Measurements from ENCODE around the gene SLC9A8. TPM values are rescaled to one million over a fixed set of nuclear protein-coding genes. Genes with fewer than 3 reads are reported as not detected.

Gene SLC9A8
- total and polyA plus RNA-seq, 4 experiments from 2014 or later = 3.4 to 25.6 (median 16.9) TPM

GRCh38 chr20:49910340-49910706 is 97.7 kb downstream of the SLC9A8 start:
- POLR2A ChIA-PET (ENCODE audit: partially characterized antibody) = interaction anchor here (0.5 kb wide), 1 partner anchor 802 kb away, joined by 3 read pairs; no protein-coding TSS in a partner anchor
- DNase-seq = no peak
- H3K4me1 Mint-ChIP-seq = peaks cover 12 to 36% (median 23%) of the 10 kb centered on the region in 4 donors
- H3K27ac ChIP-seq (ENCODE audit: low read depth, low read length) = no peak overlapping the region
- H3K9me3 Mint-ChIP-seq = no peaks in the 10 kb centered on the region
- no peaks in the 10 kb centered on the region for H3K9me3 ChIP-seq (ENCODE audit: control insufficient read depth in 1 of 2, low read length in 2 of 2)
- no peaks in the 10 kb centered on the region for H3K27me3 Mint-ChIP-seq
- peaks cover 33% of the 10 kb centered on the region for H3K36me3 ChIP-seq (ENCODE audit: insufficient read depth, low read length)
- peaks cover 17 to 41% of the 10 kb centered on the region in 2 donors for H3K36me3 Mint-ChIP-seq
- CTCF ChIA-PET (ENCODE audit: partially characterized antibody) = no interaction called here
- peak overlapping the region in 3 of 7 donors; percentile 19 to 58 (median 48) for H3K27ac Mint-ChIP-seq
- H3K4me3 Mint-ChIP-seq = no peak overlapping the region
- no peaks in the 10 kb centered on the region for H3K27me3 ChIP-seq (ENCODE audit: insufficient read depth, low read length)
- no peak overlapping the region for H3K4me3 ChIP-seq (ENCODE audit: low read length in 2 of 2)
- intact Hi-C loops (cut with micrococcal nuclease) = loop anchor here (10.0 kb wide), 1 partner anchor 196 kb away; the partner anchor contains the start of gene B4GALT5
- H3K4me1 ChIP-seq (ENCODE audit: insufficient read depth, low read length) = peaks cover 14% of the 10 kb centered on the region

GRCh38 chr20:49913399-49914047 is 100.9 kb downstream of the SLC9A8 start:
- Mint-ChIP-seq H3K27me3 (no peaks in the 10 kb centered on the region), H3K4me1 (peaks cover 20 to 47% (median 34%) of the 10 kb centered on the region in 4 donors), H3K4me3 (peak overlapping the region; percentile 42 to 99 (median 98)), H3K36me3 (peaks cover 4 to 26% of the 10 kb centered on the region in 2 donors), H3K27ac (peak overlapping the region; percentile 95 to 100 (median 100)), H3K9me3 (peaks cover 0 to 3% (median 0%) of the 10 kb centered on the region in 8 donors)
- peaks cover 13% of the 10 kb centered on the region for H3K36me3 ChIP-seq (ENCODE audit: insufficient read depth, low read length)
- no peaks in the 10 kb centered on the region for H3K9me3 ChIP-seq (ENCODE audit: control insufficient read depth in 1 of 2, low read length in 2 of 2)
- ChIA-PET CTCF (ENCODE audit: partially characterized antibody) (interaction anchor here (0.9 to 3.1 kb wide), 7 partner anchors 10 to 68 kb away, joined by 3 to 17 read pairs (median 4); partner anchors contain the start of gene RNF114), POLR2A (ENCODE audit: partially characterized antibody) (interaction anchor here (0.9 to 5.2 kb wide), 2 partner anchors 23 to 732 kb away, joined by 3 to 48 read pairs; partner anchors contain the start of gene RNF114)
- intact Hi-C loops (cut with micrococcal nuclease) = loop anchor here (10.0 kb wide), 1 partner anchor 199 kb away; the partner anchor contains the start of gene B4GALT5
- H3K4me1 ChIP-seq (ENCODE audit: insufficient read depth, low read length) = peaks cover 24% of the 10 kb centered on the region
- DNase-seq = no peak
- H3K27me3 ChIP-seq (ENCODE audit: insufficient read depth, low read length) = no peaks in the 10 kb centered on the region
- H3K27ac ChIP-seq (ENCODE audit: low read depth, low read length) = no peak overlapping the region
- H3K4me3 ChIP-seq (ENCODE audit: low read length in 2 of 2) = no peak overlapping the region

GRCh38 chr20:49914310-49915117 is 101.9 kb downstream of the SLC9A8 start:
- peak overlapping the region; percentile 85 to 99 for H3K4me3 ChIP-seq (ENCODE audit: low read length in 2 of 2)
- intact Hi-C loops (cut with micrococcal nuclease) = loop anchor here (1.0 to 10.0 kb wide), 6 partner anchors 14 to 636 kb away; partner anchors contain the start of genes B4GALT5, RNF114, SLC9A8 and ZNFX1
- ChIA-PET CTCF (ENCODE audit: partially characterized antibody) (interaction anchor here (0.6 to 3.1 kb wide), 6 partner anchors 10 to 69 kb away, joined by 3 to 17 read pairs (median 4); partner anchors contain the start of gene RNF114), POLR2A (ENCODE audit: partially characterized antibody) (interaction anchor here (0.9 to 5.2 kb wide), 2 partner anchors 22 to 733 kb away, joined by 3 to 48 read pairs; partner anchors contain the start of gene RNF114)
- H3K9me3 ChIP-seq (ENCODE audit: control insufficient read depth in 1 of 2, low read length in 2 of 2) = no peaks in the 10 kb centered on the region
- H3K27me3 Mint-ChIP-seq = peaks cover 0 to 2% of the 10 kb centered on the region in 2 donors
- peak overlapping the region; percentile 82 to 99 (median 99) for H3K4me3 Mint-ChIP-seq
- H3K27me3 ChIP-seq (ENCODE audit: insufficient read depth, low read length) = no peaks in the 10 kb centered on the region
- peaks cover 24% of the 10 kb centered on the region for H3K4me1 ChIP-seq (ENCODE audit: insufficient read depth, low read length)
- peaks cover 0 to 3% (median 0%) of the 10 kb centered on the region in 8 donors for H3K9me3 Mint-ChIP-seq
- H3K36me3 Mint-ChIP-seq = peaks cover 3 to 24% of the 10 kb centered on the region in 2 donors
- H3K36me3 ChIP-seq (ENCODE audit: insufficient read depth, low read length) = peaks cover 11% of the 10 kb centered on the region
- peaks cover 20 to 47% (median 33%) of the 10 kb centered on the region in 4 donors for H3K4me1 Mint-ChIP-seq
- H3K27ac Mint-ChIP-seq = peak overlapping the region; percentile 95 to 100 (median 100)
- H3K27ac ChIP-seq (ENCODE audit: low read depth, low read length) = peak overlapping the region; percentile 97
- peak in 4 of 5 donors; percentile 8 to 65 (median 22) for DNase-seq

GRCh38 chr20:49915118-49915379 is 102.4 kb downstream of the SLC9A8 start:
- H3K27me3 ChIP-seq (ENCODE audit: insufficient read depth, low read length) = no peaks in the 10 kb centered on the region
- Mint-ChIP-seq H3K4me3 (peak overlapping the region; percentile 82 to 99 (median 99)), H3K36me3 (peaks cover 0 to 21% of the 10 kb centered on the region in 2 donors), H3K27ac (peak overlapping the region; percentile 95 to 100 (median 100)), H3K27me3 (peaks cover 0 to 2% of the 10 kb centered on the region in 2 donors), H3K9me3 (peaks cover 0 to 3% (median 0%) of the 10 kb centered on the region in 8 donors), H3K4me1 (peaks cover 20 to 47% (median 33%) of the 10 kb centered on the region in 4 donors)
- peak overlapping the region; percentile 85 to 99 for H3K4me3 ChIP-seq (ENCODE audit: low read length in 2 of 2)
- peaks cover 6% of the 10 kb centered on the region for H3K36me3 ChIP-seq (ENCODE audit: insufficient read depth, low read length)
- no peak for DNase-seq
- ChIA-PET POLR2A (ENCODE audit: partially characterized antibody) (interaction anchor here (5.2 kb wide), 1 partner anchor 21 kb away, joined by 48 read pairs; the partner anchor contains the start of gene RNF114), CTCF (ENCODE audit: partially characterized antibody) (interaction anchor here (1.2 to 3.1 kb wide), 5 partner anchors 11 to 69 kb away, joined by 3 to 17 read pairs (median 5); partner anchors contain the start of gene RNF114)
- H3K9me3 ChIP-seq (ENCODE audit: control insufficient read depth in 1 of 2, low read length in 2 of 2) = no peaks in the 10 kb centered on the region
- H3K4me1 ChIP-seq (ENCODE audit: insufficient read depth, low read length) = peaks cover 24% of the 10 kb centered on the region
- peak overlapping the region; percentile 97 for H3K27ac ChIP-seq (ENCODE audit: low read depth, low read length)
- intact Hi-C loops (cut with micrococcal nuclease) = loop anchor here (1.0 to 10.0 kb wide), 6 partner anchors 13 to 637 kb away; partner anchors contain the start of genes B4GALT5, RNF114, SLC9A8 and ZNFX1

GRCh38 chr20:49915380-49916145 is 102.9 kb downstream of the SLC9A8 start, which contains the start of gene SPATA2:
Gene SPATA2, minus strand, starts transcription at chr20:49915529. Its CDS starts 7,039 bp downstream, at chr20:49908490.
- Mint-ChIP-seq H3K4me1 (peaks cover 20 to 47% (median 33%) of the 10 kb centered on the region in 4 donors), H3K27me3 (peaks cover 0 to 2% of the 10 kb centered on the region in 2 donors), H3K9me3 (peaks cover 0 to 3% (median 0%) of the 10 kb centered on the region in 8 donors), H3K27ac (peak within 1 kb of the TSS; percentile 98 to 100 (median 100)), H3K4me3 (peak within 1 kb of the TSS; percentile 98 to 99 (median 99)), H3K36me3 (peaks cover 0 to 18% of the 10 kb centered on the region in 2 donors)
- peaks cover under 1% of the 10 kb centered on the region for H3K36me3 ChIP-seq (ENCODE audit: insufficient read depth, low read length)
- ChIA-PET POLR2A (ENCODE audit: partially characterized antibody) (interaction anchor here (0.6 to 5.2 kb wide), 4 partner anchors 8 to 103 kb away, joined by 3 to 48 read pairs (median 3); partner anchors contain the start of genes RNF114 and SLC9A8), CTCF (ENCODE audit: partially characterized antibody) (interaction anchor here (1.2 to 3.1 kb wide), 5 partner anchors 11 to 20 kb away, joined by 3 to 17 read pairs (median 4); partner anchors contain the start of gene RNF114)
- intact Hi-C loops (cut with micrococcal nuclease) = loop anchor here (1.0 to 10.0 kb wide), 6 partner anchors 13 to 637 kb away; partner anchors contain the start of genes B4GALT5, RNF114, SLC9A8 and ZNFX1
- no peaks in the 10 kb centered on the region for H3K9me3 ChIP-seq (ENCODE audit: control insufficient read depth in 1 of 2, low read length in 2 of 2)
- H3K27ac ChIP-seq (ENCODE audit: low read depth, low read length) = peak within 1 kb of the TSS; percentile 97
- no peaks in the 10 kb centered on the region for H3K27me3 ChIP-seq (ENCODE audit: insufficient read depth, low read length)
- peak within 1 kb of the TSS; percentile 85 to 99 for H3K4me3 ChIP-seq (ENCODE audit: low read length in 2 of 2)
- H3K4me1 ChIP-seq (ENCODE audit: insufficient read depth, low read length) = peaks cover 24% of the 10 kb centered on the region
- peak; percentile 93 to 97 (median 94) for DNase-seq
